MCF 10A (cell line): ENCODE data around the gene TMEM131L. TPM values are rescaled to one million over a fixed set of nuclear protein-coding genes. Genes with fewer than 3 reads are reported as not detected.
A peak's percentile ranks its signal among the peaks of the same experiment; 100 is the strongest.

ENCODE experiments used
- BruUV-seq: library from RNA; stranded (reverse); fragments of 400-500 nt; replicated peaks from 2 replicates; lab custom pipeline; 2021; lab: Mats Ljungman, UMichigan
- CTCF ChIA-PET: fragments of 300-600 bp; sonication (Branson Sonifier 250); formaldehyde crosslinking; extraction: SDS; loops from one replicate; lab custom pipeline; 2021; ENCODE audit warnings: antibody characterized with exemption, inconsistent platforms; lab: Yijun Ruan, JAX
- POLR2A ChIA-PET: fragments of 300-600, 350-650 bp; sonication (Branson Sonifier 250); formaldehyde crosslinking; extraction: SDS; loops from one replicate; lab custom pipeline; 2020; ENCODE audit warnings: antibody characterized with exemption, inconsistent platforms; lab: Yijun Ruan, JAX
- DNase-seq: peaks from one replicate; pipeline ENCODE4 v3.0.0-alpha.2; 2018; ENCODE audit not compliant: unreplicated experiment
- H3K27ac Mint-ChIP-seq: one replicate; pipeline ENCODE4 v1.8.0; 2022; ENCODE audit warnings: mild to moderate bottlenecking, low read depth, mixed read lengths; ENCODE audit not compliant: unreplicated experiment
- H3K27me3 Mint-ChIP-seq: one replicate; pipeline ENCODE4 v1.8.0; 2022; ENCODE audit warnings: mixed read lengths; ENCODE audit not compliant: insufficient read depth, unreplicated experiment
- H3K36me3 Mint-ChIP-seq: one replicate; pipeline ENCODE4 v1.8.0; 2022; ENCODE audit warnings: mild to moderate bottlenecking, moderate library complexity, mixed read lengths; ENCODE audit not compliant: insufficient read depth, unreplicated experiment
- H3K4me1 Mint-ChIP-seq: one replicate; pipeline ENCODE4 v1.8.0; 2022; ENCODE audit warnings: mixed read lengths; ENCODE audit not compliant: insufficient read depth, unreplicated experiment
- H3K4me3 Mint-ChIP-seq: one replicate; pipeline ENCODE4 v1.8.0; 2022; ENCODE audit warnings: mild to moderate bottlenecking, moderate library complexity, mixed read lengths; ENCODE audit not compliant: unreplicated experiment
- H3K9me3 Mint-ChIP-seq: one replicate; pipeline ENCODE4 v1.8.0; 2022; ENCODE audit warnings: mixed read lengths; ENCODE audit not compliant: unreplicated experiment
- intact Hi-C: fragments of 100-400 bp; cut with micrococcal nuclease; formaldehyde crosslinking; loops from 2 replicates; pipeline ENCODE4 v1.14.1; 2022
- total RNA-seq: library from RNA; stranded (reverse); gene quantifications from 2 replicates; pipeline ENCODE4 v1.2.3, GENCODE V29; 2022
- TF ChIP-seq, protein P1 (sequence below): fragments of 200-600 bp; IDR thresholded peaks from one replicate; pipeline ENCODE4 v1.8.0; 2022; ENCODE audit warnings: antibody characterized with exemption, mild to moderate bottlenecking; ENCODE audit not compliant: unreplicated experiment

The TMEM131L gene
- total RNA-seq, 1 experiment from 2014 or later = 10.1 TPM

DNA sequence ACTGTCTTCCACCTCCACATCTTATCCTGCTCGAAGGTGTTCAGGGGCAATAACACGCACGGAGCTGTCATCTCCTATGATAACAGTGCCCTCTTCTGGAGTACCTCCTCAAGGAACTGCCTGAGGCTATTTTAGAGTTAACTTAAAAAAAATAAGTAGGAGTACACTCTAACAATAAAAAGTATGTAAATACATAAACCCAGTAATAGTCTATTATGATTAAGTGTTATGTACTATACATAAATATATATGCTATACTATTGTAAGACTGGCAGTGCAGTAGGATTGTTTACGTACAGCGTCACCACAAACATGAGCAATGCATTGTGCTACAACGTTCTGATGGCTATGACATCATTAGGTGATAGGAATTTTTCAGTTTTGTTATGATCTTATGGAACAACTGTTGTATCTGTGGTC lies 183.4 kb downstream of the TMEM131L start:
- Mint-ChIP-seq H3K9me3 (no peaks in the 10 kb centered on the region), H3K36me3 (no peaks in the 10 kb centered on the region), H3K4me3 (no peak overlapping the region), H3K4me1 (peaks cover 26% of the 10 kb centered on the region), H3K27ac (no peak overlapping the region), H3K27me3 (no peaks in the 10 kb centered on the region)
- intact Hi-C loops = no loop called here
- DNase-seq = peak; percentile 43
- BruUV-seq = no TSS peak
- TF ChIP-seq, protein P1, sequence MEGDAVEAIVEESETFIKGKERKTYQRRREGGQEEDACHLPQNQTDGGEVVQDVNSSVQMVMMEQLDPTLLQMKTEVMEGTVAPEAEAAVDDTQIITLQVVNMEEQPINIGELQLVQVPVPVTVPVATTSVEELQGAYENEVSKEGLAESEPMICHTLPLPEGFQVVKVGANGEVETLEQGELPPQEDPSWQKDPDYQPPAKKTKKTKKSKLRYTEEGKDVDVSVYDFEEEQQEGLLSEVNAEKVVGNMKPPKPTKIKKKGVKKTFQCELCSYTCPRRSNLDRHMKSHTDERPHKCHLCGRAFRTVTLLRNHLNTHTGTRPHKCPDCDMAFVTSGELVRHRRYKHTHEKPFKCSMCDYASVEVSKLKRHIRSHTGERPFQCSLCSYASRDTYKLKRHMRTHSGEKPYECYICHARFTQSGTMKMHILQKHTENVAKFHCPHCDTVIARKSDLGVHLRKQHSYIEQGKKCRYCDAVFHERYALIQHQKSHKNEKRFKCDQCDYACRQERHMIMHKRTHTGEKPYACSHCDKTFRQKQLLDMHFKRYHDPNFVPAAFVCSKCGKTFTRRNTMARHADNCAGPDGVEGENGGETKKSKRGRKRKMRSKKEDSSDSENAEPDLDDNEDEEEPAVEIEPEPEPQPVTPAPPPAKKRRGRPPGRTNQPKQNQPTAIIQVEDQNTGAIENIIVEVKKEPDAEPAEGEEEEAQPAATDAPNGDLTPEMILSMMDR = peak; percentile 7
- ChIA-PET POLR2A (interaction anchor here (0.9 to 1.0 kb wide), 2 partner anchors 10 to 14 kb away, joined by 3 read pairs; no protein-coding TSS in a partner anchor), CTCF (interaction anchor here (0.6 to 5.2 kb wide), 9 partner anchors 10 to 304 kb away, joined by 3 to 50 read pairs (median 4); no protein-coding TSS in a partner anchor)

GRCh38 chr4:153651116-153651515 lies 185.0 kb downstream of the TMEM131L start:
- ChIA-PET POLR2A (interaction anchor here (0.6 to 1.3 kb wide), 3 partner anchors 36 to 315 kb away, joined by 3 to 5 read pairs (median 3); no protein-coding TSS in a partner anchor), CTCF (interaction anchor here (0.5 to 5.2 kb wide), 5 partner anchors 26 to 99 kb away, joined by 3 to 50 read pairs (median 4); no protein-coding TSS in a partner anchor)
- no peaks in the 10 kb centered on the region for H3K36me3 Mint-ChIP-seq
- peak overlapping the region; percentile 83 for H3K27ac Mint-ChIP-seq
- no peaks in the 10 kb centered on the region for H3K27me3 Mint-ChIP-seq
- BruUV-seq = TSS peak; percentile 81
- TF ChIP-seq, protein P1 = no peak
- peak; percentile 90 for DNase-seq
- intact Hi-C loops = loop anchor here (5.0 kb wide), 1 partner anchor 101 kb away; no protein-coding TSS in a partner anchor
- peaks cover 40% of the 10 kb centered on the region for H3K4me1 Mint-ChIP-seq
- H3K4me3 Mint-ChIP-seq = peak overlapping the region; percentile 15
- no peaks in the 10 kb centered on the region for H3K9me3 Mint-ChIP-seq

- Mint-ChIP-seq H3K9me3 (no peaks in the 10 kb centered on the region), H3K36me3 (no peaks in the 10 kb centered on the region), H3K4me1 (peaks cover 44% of the 10 kb centered on the region), H3K27ac (peak overlapping the region; percentile 83), H3K27me3 (no peaks in the 10 kb centered on the region), H3K4me3 (peak overlapping the region; percentile 15)
- TF ChIP-seq, protein P1 = no peak
- ChIA-PET CTCF (interaction anchor here (0.5 to 2.6 kb wide), 4 partner anchors 17 to 98 kb away, joined by 3 to 17 read pairs (median 4); no protein-coding TSS in a partner anchor), POLR2A (interaction anchor here (0.6 to 2.4 kb wide), 6 partner anchors 8 to 660 kb away, joined by 3 to 8 read pairs (median 4); no protein-coding TSS in a partner anchor)
- DNase-seq = peak; percentile 69
- no TSS peak for BruUV-seq
- intact Hi-C loops = loop anchor here (5.0 kb wide), 1 partner anchor 101 kb away; no protein-coding TSS in a partner anchor
Observed at GRCh38 chr4:153651587-153651986, 185.4 kb downstream of the TMEM131L start.

GRCh38 chr4:153652051-153652784 lies 186.1 kb downstream of the TMEM131L start:
- POLR2A ChIA-PET = interaction anchor here (0.6 to 2.4 kb wide), 11 partner anchors 9 to 659 kb away, joined by 3 to 8 read pairs (median 3); no protein-coding TSS in a partner anchor
- intact Hi-C loops = loop anchor here (5.0 kb wide), 1 partner anchor 100 kb away; no protein-coding TSS in a partner anchor
- CTCF ChIA-PET = interaction anchor here (1.9 to 2.6 kb wide), 2 partner anchors 18 to 98 kb away, joined by 6 to 17 read pairs; no protein-coding TSS in a partner anchor
- TF ChIP-seq, protein P1 = no peak
- no TSS peak for BruUV-seq
- Mint-ChIP-seq H3K4me1 (peaks cover 46% of the 10 kb centered on the region), H3K27ac (peak overlapping the region; percentile 83), H3K4me3 (peak overlapping the region; percentile 15), H3K36me3 (no peaks in the 10 kb centered on the region), H3K9me3 (no peaks in the 10 kb centered on the region), H3K27me3 (no peaks in the 10 kb centered on the region)
- DNase-seq = peak; percentile 90
